Measurements from ENCODE around the gene TTLL7.

The TTLL7 gene

DNA sequence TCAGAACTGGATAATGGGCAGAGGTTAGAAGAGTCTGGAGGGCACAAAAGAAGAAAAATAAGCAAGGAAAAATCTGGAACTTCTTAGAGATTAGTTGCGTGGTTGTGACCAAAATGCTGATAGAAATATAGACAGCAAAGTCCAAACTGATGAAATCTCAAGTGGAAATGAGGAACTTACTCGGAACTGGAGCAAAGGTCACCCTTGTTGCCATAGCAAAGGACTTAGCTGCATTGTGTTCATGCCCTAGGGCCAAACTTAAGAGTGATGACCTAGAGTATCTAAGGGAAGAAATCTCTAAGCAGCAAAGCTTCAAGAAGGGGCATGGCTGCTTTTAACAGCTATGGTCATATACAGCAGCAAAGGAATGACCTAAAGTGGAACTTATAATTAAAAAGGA, 180.0 kb downstream of the TTLL7 start:
- Histone ChIP-seq H3K27ac (ENCODE audit: low read depth, low read length, poor library complexity, severe bottlenecking) (peak overlapping the region; percentile 50), H3K9ac (ENCODE audit: low read length) (no peak overlapping the region), H2AFZ (ENCODE audit: low read length) (no peak overlapping the region), H3K79me2 (ENCODE audit: insufficient read depth, low read length) (no peaks in the 10 kb centered on the region), H3K4me1 (ENCODE audit: insufficient read depth, low read length, severe bottlenecking) (peaks cover 15% of the 10 kb centered on the region), H3F3A (ENCODE audit: insufficient read depth, low read length) (no peaks in the 10 kb centered on the region), H3K36me3 (ENCODE audit: insufficient read depth, low read length) (no peaks in the 10 kb centered on the region), H3K4me2 (ENCODE audit: low read length) (no peak overlapping the region), H3K4me3 (ENCODE audit: low read depth, low read length, poor library complexity, severe bottlenecking) (no peak overlapping the region), H3K9me3 (ENCODE audit: low read length) (no peaks in the 10 kb centered on the region), H4K20me1 (ENCODE audit: insufficient read depth, low read length) (no peaks in the 10 kb centered on the region), H3K9me2 (ENCODE audit: low read depth, low read length) (no peaks in the 10 kb centered on the region), H3K27me3 (ENCODE audit: insufficient read depth, low read length) (no peaks in the 10 kb centered on the region)
- no peak for TF ChIP-seq EZH2 (IDR thresholded peaks at IDR 0.05; ENCODE audit: borderline replicate concordance, low read length)
- TF ChIP-seq, protein P1, sequence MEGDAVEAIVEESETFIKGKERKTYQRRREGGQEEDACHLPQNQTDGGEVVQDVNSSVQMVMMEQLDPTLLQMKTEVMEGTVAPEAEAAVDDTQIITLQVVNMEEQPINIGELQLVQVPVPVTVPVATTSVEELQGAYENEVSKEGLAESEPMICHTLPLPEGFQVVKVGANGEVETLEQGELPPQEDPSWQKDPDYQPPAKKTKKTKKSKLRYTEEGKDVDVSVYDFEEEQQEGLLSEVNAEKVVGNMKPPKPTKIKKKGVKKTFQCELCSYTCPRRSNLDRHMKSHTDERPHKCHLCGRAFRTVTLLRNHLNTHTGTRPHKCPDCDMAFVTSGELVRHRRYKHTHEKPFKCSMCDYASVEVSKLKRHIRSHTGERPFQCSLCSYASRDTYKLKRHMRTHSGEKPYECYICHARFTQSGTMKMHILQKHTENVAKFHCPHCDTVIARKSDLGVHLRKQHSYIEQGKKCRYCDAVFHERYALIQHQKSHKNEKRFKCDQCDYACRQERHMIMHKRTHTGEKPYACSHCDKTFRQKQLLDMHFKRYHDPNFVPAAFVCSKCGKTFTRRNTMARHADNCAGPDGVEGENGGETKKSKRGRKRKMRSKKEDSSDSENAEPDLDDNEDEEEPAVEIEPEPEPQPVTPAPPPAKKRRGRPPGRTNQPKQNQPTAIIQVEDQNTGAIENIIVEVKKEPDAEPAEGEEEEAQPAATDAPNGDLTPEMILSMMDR (IDR thresholded peaks at IDR 0.05; ENCODE audit: low read length): no peak

DNA sequence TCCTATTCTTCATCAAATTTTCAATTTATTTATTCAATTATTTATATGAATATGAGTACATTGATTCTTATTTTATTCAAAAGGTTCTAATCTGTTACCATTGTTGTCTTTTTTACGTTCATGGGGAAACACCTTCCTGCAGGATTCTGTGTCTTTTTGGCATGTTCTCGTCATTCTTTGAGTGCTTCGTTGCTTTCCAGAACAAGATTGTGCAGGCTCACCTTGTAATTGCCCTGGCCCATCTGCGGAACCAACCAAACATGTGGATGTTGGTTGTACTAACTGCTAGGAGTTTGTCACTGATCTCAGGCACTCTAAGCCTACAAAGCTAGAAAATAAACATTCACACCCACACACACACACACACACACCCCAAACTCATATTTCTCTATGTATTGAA, 182.1 kb downstream of the TTLL7 start:
- Histone ChIP-seq H3K9ac (ENCODE audit: low read length) (no peak overlapping the region), H3K36me3 (ENCODE audit: insufficient read depth, low read length) (no peaks in the 10 kb centered on the region), H3K79me2 (ENCODE audit: insufficient read depth, low read length) (no peaks in the 10 kb centered on the region), H3K4me2 (ENCODE audit: low read length) (no peak overlapping the region), H2AFZ (ENCODE audit: low read length) (no peak overlapping the region), H3K9me2 (ENCODE audit: low read depth, low read length) (no peaks in the 10 kb centered on the region), H3F3A (ENCODE audit: insufficient read depth, low read length) (no peaks in the 10 kb centered on the region), H3K4me3 (ENCODE audit: low read depth, low read length, poor library complexity, severe bottlenecking) (no peak overlapping the region), H3K27ac (ENCODE audit: low read depth, low read length, poor library complexity, severe bottlenecking) (no peak overlapping the region), H3K9me3 (ENCODE audit: low read length) (no peaks in the 10 kb centered on the region), H3K4me1 (ENCODE audit: insufficient read depth, low read length, severe bottlenecking) (peaks cover 15% of the 10 kb centered on the region), H3K27me3 (ENCODE audit: insufficient read depth, low read length) (no peaks in the 10 kb centered on the region), H4K20me1 (ENCODE audit: insufficient read depth, low read length) (no peaks in the 10 kb centered on the region)
- TF ChIP-seq, protein P1 (IDR thresholded peaks at IDR 0.05; ENCODE audit: low read length): no peak
- no peak for TF ChIP-seq EZH2 (IDR thresholded peaks at IDR 0.05; ENCODE audit: borderline replicate concordance, low read length)

DNA sequence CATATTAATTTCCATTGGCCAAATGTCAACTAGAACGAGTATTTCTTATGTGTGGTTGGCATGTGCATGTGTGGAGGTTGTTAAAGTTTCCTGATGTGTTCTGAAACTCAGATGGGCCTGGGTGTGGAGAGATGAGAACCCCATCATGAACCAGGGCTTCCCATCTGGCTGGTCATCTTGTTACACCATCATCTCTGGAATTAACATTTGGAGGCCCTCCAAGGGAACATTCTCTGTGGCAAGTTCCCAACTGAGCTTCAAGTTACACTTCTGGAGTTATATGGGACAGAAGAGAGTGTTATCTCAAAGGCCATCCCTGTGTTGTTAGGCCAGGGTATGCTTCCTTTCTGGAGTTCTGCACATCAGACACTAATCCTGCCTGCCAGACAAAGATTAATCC, 183.6 kb downstream of the TTLL7 start:
- H2AFZ ChIP-seq (ENCODE audit: low read length): no peak overlapping the region
- H4K20me1 ChIP-seq (ENCODE audit: insufficient read depth, low read length): no peaks in the 10 kb centered on the region
- H3K27me3 ChIP-seq (ENCODE audit: insufficient read depth, low read length): no peaks in the 10 kb centered on the region

More for the DNA sequence above, 183.6 kb downstream of the TTLL7 start:
- H3K9me2 ChIP-seq (ENCODE audit: low read depth, low read length): no peaks in the 10 kb centered on the region
- H3F3A ChIP-seq (ENCODE audit: insufficient read depth, low read length): no peaks in the 10 kb centered on the region
- H3K4me1 ChIP-seq (ENCODE audit: insufficient read depth, low read length, severe bottlenecking): peaks cover 21% of the 10 kb centered on the region
- H3K36me3 ChIP-seq (ENCODE audit: insufficient read depth, low read length): no peaks in the 10 kb centered on the region
- no peaks in the 10 kb centered on the region for H3K9me3 ChIP-seq (ENCODE audit: low read length)
- H3K79me2 ChIP-seq (ENCODE audit: insufficient read depth, low read length): no peaks in the 10 kb centered on the region
- H3K27ac ChIP-seq (ENCODE audit: low read depth, low read length, poor library complexity, severe bottlenecking): no peak overlapping the region
- H3K4me3 ChIP-seq (ENCODE audit: low read depth, low read length, poor library complexity, severe bottlenecking): no peak overlapping the region
- no peak overlapping the region for H3K4me2 ChIP-seq (ENCODE audit: low read length)
- no peak overlapping the region for H3K9ac ChIP-seq (ENCODE audit: low read length)
- TF ChIP-seq, protein P1 (IDR thresholded peaks at IDR 0.05; ENCODE audit: low read length): no peak
- no peak for TF ChIP-seq EZH2 (IDR thresholded peaks at IDR 0.05; ENCODE audit: borderline replicate concordance, low read length)
